Measurements from ENCODE around the gene ID3. TPM values are rescaled to one million over a fixed set of nuclear protein-coding genes. Genes with fewer than 3 reads are reported as not detected.
"Not testable (repeated sequence)": the region's sequence is repeated elsewhere in the genome, so short reads cannot be mapped to it uniquely, and the experiment has no call there.

Gene ID3
- polyA plus RNA-seq, 4 donors, result 78.1 to 157 (median 125) TPM

- DNase-seq (no peak), FAIRE-seq (no peak)
- Histone ChIP-seq H3K4me1 (ENCODE audit: control insufficient read depth in 3 of 3, insufficient read depth in 2 of 3, low read depth in 1 of 3, low read length in 2 of 3) (peaks cover 0 to 6% (median 5%) of the 10 kb centered on the region in 3 donors), H3K9me3 (ENCODE audit: control insufficient read depth in 2 of 2, insufficient read depth in 1 of 2, low read depth in 1 of 2, low read length in 1 of 2) (no peaks in the 10 kb centered on the region), H3K27ac (ENCODE audit: low read depth in 1 of 3, low read length in 2 of 3) (peak overlapping the region in 1 of 3 donors; percentile 53), H3K27me3 (ENCODE audit: control insufficient read depth in 3 of 3, insufficient read depth in 3 of 3, low read length in 3 of 3) (no peaks in the 10 kb centered on the region), H3K4me3 (ENCODE audit: low read depth in 1 of 3, low read length in 3 of 3) (no peak overlapping the region), H3K36me3 (ENCODE audit: control insufficient read depth in 3 of 3, insufficient read depth in 2 of 3, low read depth in 1 of 3, low read length in 3 of 3) (peaks cover 0 to 2% (median 0%) of the 10 kb centered on the region in 3 donors)
- WGBS, 3 donors, result 62 to 75% (median 69%) methylated on average over 4 of the region's 4 CpGs
Measured at GRCh38 chr1:23592209-23592892, 33.0 kb upstream of the ID3 start.

- Histone ChIP-seq H3K9me3 (ENCODE audit: control insufficient read depth in 2 of 2, insufficient read depth in 1 of 2, low read depth in 1 of 2, low read length in 1 of 2) (no peaks in the 10 kb centered on the region), H3K27me3 (ENCODE audit: control insufficient read depth in 3 of 3, insufficient read depth in 3 of 3, low read length in 3 of 3) (no peaks in the 10 kb centered on the region), H3K4me1 (ENCODE audit: control insufficient read depth in 3 of 3, insufficient read depth in 2 of 3, low read depth in 1 of 3, low read length in 2 of 3) (peaks cover 0 to 6% (median 5%) of the 10 kb centered on the region in 3 donors), H3K36me3 (ENCODE audit: control insufficient read depth in 3 of 3, insufficient read depth in 2 of 3, low read depth in 1 of 3, low read length in 3 of 3) (peaks cover 0 to 2% (median 0%) of the 10 kb centered on the region in 3 donors), H3K4me3 (ENCODE audit: low read depth in 1 of 3, low read length in 3 of 3) (no peak overlapping the region), H3K27ac (ENCODE audit: low read depth in 1 of 3, low read length in 2 of 3) (peak overlapping the region in 1 of 3 donors; percentile 29)
- FAIRE-seq (no peak), DNase-seq (no peak)
- 58 to 67% (median 64%) methylated on average over 15 of the region's 15 CpGs for WGBS, 3 donors
Measured at GRCh38 chr1:23591460-23592208, 32.3 kb upstream of the ID3 start.

DNA sequence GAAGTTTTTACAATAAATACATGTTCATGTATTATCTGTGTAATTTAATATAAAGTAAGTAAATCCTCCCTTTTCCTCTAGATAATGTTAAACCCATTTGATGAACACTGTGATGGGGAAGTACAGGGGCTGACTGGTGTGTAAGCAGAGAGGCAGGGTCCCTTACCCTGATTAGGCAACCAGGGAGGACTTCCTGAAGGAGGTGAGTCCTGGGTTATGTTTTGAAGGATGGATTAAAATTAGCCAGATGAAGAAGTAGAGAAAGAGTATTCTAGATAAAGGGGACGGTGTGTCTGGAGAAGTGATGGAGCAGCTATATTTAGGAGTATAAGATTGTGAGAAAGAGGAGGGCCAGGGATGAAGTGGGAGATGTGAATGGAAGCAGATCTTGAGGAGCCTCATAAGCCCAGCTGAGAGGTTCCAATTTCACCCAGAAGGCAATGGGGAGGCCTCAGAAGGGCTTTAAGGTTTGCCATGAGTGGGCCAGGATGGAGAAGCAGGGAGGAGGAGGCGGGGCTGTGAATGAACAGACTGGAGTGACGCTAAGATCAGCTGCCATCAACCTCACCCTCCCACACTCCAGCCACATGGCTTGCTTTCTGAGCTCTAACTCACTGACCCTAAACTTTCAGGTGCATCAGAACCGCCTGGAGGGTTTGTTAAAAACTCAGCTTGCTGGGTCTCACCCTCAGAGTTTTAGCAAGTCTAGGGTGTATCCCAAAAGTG is 30.9 kb upstream of the ID3 start:
- WGBS, 3 donors, result 70 to 76% (median 73%) methylated on average over 4 of the region's 4 CpGs
- DNase-seq (no peak), FAIRE-seq (no peak)

GRCh38 chr1:23589585-23589986 is 30.3 kb upstream of the ID3 start:
- no peak for DNase-seq
- Histone ChIP-seq H3K4me1 (ENCODE audit: control insufficient read depth in 3 of 3, insufficient read depth in 2 of 3, low read depth in 1 of 3, low read length in 2 of 3) (peaks cover 0 to 6% (median 5%) of the 10 kb centered on the region in 3 donors), H3K27ac (ENCODE audit: low read depth in 1 of 3, low read length in 2 of 3) (no peak overlapping the region), H3K36me3 (ENCODE audit: control insufficient read depth in 3 of 3, insufficient read depth in 2 of 3, low read depth in 1 of 3, low read length in 3 of 3) (no peaks in the 10 kb centered on the region), H3K27me3 (ENCODE audit: control insufficient read depth in 3 of 3, insufficient read depth in 3 of 3, low read length in 3 of 3) (no peaks in the 10 kb centered on the region), H3K4me3 (ENCODE audit: low read depth in 1 of 3, low read length in 3 of 3) (no peak overlapping the region), H3K9me3 (ENCODE audit: control insufficient read depth in 2 of 2, insufficient read depth in 1 of 2, low read depth in 1 of 2, low read length in 1 of 2) (no peaks in the 10 kb centered on the region)
- FAIRE-seq, result no peak
- 80 to 95% (median 87%) methylated on average over 5 of the region's 5 CpGs for WGBS, 3 donors

More for the DNA sequence above, 30.9 kb upstream of the ID3 start:
- Histone ChIP-seq H3K4me3 (ENCODE audit: low read depth in 1 of 3, low read length in 3 of 3) (no peak overlapping the region), H3K27me3 (ENCODE audit: control insufficient read depth in 3 of 3, insufficient read depth in 3 of 3, low read length in 3 of 3) (no peaks in the 10 kb centered on the region), H3K4me1 (ENCODE audit: control insufficient read depth in 3 of 3, insufficient read depth in 2 of 3, low read depth in 1 of 3, low read length in 2 of 3) (peaks cover 0 to 6% (median 5%) of the 10 kb centered on the region in 3 donors), H3K27ac (ENCODE audit: low read depth in 1 of 3, low read length in 2 of 3) (no peak overlapping the region), H3K36me3 (ENCODE audit: control insufficient read depth in 3 of 3, insufficient read depth in 2 of 3, low read depth in 1 of 3, low read length in 3 of 3) (peaks cover 0 to 2% (median 0%) of the 10 kb centered on the region in 3 donors), H3K9me3 (ENCODE audit: control insufficient read depth in 2 of 2, insufficient read depth in 1 of 2, low read depth in 1 of 2, low read length in 1 of 2) (no peaks in the 10 kb centered on the region)

GRCh38 chr1:23588749-23589548 is 29.6 kb upstream of the ID3 start:
- FAIRE-seq (no peak), DNase-seq (no peak)
- no peaks in the 10 kb centered on the region for H3K27me3 ChIP-seq (ENCODE audit: control insufficient read depth in 3 of 3, insufficient read depth in 3 of 3, low read length in 3 of 3)
- H3K4me3 ChIP-seq (ENCODE audit: low read depth in 1 of 3, low read length in 3 of 3), result no peak overlapping the region
- H3K9me3 ChIP-seq (ENCODE audit: control insufficient read depth in 2 of 2, insufficient read depth in 1 of 2, low read depth in 1 of 2, low read length in 1 of 2), result no peaks in the 10 kb centered on the region
- no peak overlapping the region for H3K27ac ChIP-seq (ENCODE audit: low read depth in 1 of 3, low read length in 2 of 3)
- H3K36me3 ChIP-seq (ENCODE audit: control insufficient read depth in 3 of 3, insufficient read depth in 2 of 3, low read depth in 1 of 3, low read length in 3 of 3), result no peaks in the 10 kb centered on the region
- peaks cover 0 to 6% (median 5%) of the 10 kb centered on the region in 3 donors for H3K4me1 ChIP-seq (ENCODE audit: control insufficient read depth in 3 of 3, insufficient read depth in 2 of 3, low read depth in 1 of 3, low read length in 2 of 3)
- 77 to 82% (median 79%) methylated on average over 11 of the region's 11 CpGs for WGBS, 3 donors

DNA sequence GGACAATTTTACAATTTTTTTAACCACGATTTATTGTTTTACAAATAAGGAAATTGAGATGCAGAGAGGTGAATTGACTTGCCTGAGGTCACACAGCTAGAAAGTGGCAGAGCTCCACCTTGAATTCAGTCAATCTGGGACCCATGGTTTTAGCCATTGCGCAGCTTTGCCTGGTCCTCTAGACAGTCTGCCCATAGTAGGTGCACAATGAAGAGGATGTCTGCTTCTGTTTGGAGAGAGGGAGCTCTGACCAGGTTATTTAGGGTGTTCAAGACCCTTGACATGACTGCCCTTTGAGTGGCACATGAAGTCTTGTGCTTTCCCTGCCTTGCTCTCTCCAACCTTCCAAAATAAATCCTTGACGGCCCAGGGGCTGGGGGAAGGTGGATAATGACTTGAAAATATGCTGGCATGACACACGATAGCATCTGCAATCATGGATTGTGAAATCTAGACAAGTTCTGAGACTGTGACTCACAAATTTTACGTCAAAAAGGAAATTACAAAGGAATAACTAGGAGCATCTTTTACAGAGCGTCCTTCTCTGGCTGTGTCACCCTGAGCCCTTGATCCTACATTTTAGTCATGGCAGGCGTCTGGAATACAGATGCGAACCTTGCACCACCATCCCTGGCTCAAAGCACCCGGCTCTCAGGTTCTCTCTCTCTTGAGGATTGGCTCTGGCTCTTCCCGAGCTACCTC is 26.2 kb upstream of the ID3 start:
- no peak overlapping the region for H3K4me3 ChIP-seq (ENCODE audit: low read depth in 1 of 3, low read length in 3 of 3)
- no peaks in the 10 kb centered on the region for H3K9me3 ChIP-seq (ENCODE audit: control insufficient read depth in 2 of 2, insufficient read depth in 1 of 2, low read depth in 1 of 2, low read length in 1 of 2)
- 65 to 75% (median 74%) methylated on average over 10 of the region's 10 CpGs for WGBS, 3 donors
- no peak for DNase-seq
- H3K27me3 ChIP-seq (ENCODE audit: control insufficient read depth in 3 of 3, insufficient read depth in 3 of 3, low read length in 3 of 3), result no peaks in the 10 kb centered on the region
- no peak for FAIRE-seq
- H3K36me3 ChIP-seq (ENCODE audit: control insufficient read depth in 3 of 3, insufficient read depth in 2 of 3, low read depth in 1 of 3, low read length in 3 of 3), result no peaks in the 10 kb centered on the region
- H3K4me1 ChIP-seq (ENCODE audit: control insufficient read depth in 3 of 3, insufficient read depth in 2 of 3, low read depth in 1 of 3, low read length in 2 of 3), result no peaks in the 10 kb centered on the region
- peak overlapping the region in 1 of 3 donors; percentile 43 for H3K27ac ChIP-seq (ENCODE audit: low read depth in 1 of 3, low read length in 2 of 3)

GRCh38 chr1:23583727-23584126 is 24.4 kb upstream of the ID3 start:
- not testable (repeated sequence) for DNase-seq; H3K27ac ChIP-seq (ENCODE audit: low read depth in 1 of 3, low read length in 2 of 3); H3K27me3 ChIP-seq (ENCODE audit: control insufficient read depth in 3 of 3, insufficient read depth in 3 of 3, low read length in 3 of 3); H3K36me3 ChIP-seq (ENCODE audit: control insufficient read depth in 3 of 3, insufficient read depth in 2 of 3, low read depth in 1 of 3, low read length in 3 of 3); H3K9me3 ChIP-seq (ENCODE audit: control insufficient read depth in 2 of 2, insufficient read depth in 1 of 2, low read depth in 1 of 2, low read length in 1 of 2); FAIRE-seq; H3K4me1 ChIP-seq (ENCODE audit: control insufficient read depth in 3 of 3, insufficient read depth in 2 of 3, low read depth in 1 of 3, low read length in 2 of 3); H3K4me3 ChIP-seq (ENCODE audit: low read depth in 1 of 3, low read length in 3 of 3)

All from small intestine (tissue), 7 donors.